SU-DHL-6 (cell line): ENCODE results near the gene DBI.

Source experiments
- CTCF ChIP-seq: fragments of 200-600 bp; sonication (generic); IDR thresholded peaks from one replicate; pipeline ENCODE4 v1.5.1; 2017; ENCODE audit warnings: antibody characterized with exemption, mild to moderate bottlenecking, low read length, moderate library complexity; ENCODE audit not compliant: insufficient read depth, poor library complexity, severe bottlenecking
- EZH2phosphoT487 ChIP-seq: fragments of 200-600 bp; sonication (generic), shearing (Covaris generic); conservative IDR thresholded peaks from 2 replicates; pipeline ENCODE4 v1.6.1; 2018; ENCODE audit warnings: mild to moderate bottlenecking, antibody characterized with exemption, low read length, moderate library complexity, mixed read lengths

- no peak for TF ChIP-seq EZH2phosphoT487
- TF ChIP-seq CTCF: no peak
Observed at GRCh38 chr2:119333360-119333759, 33.4 kb upstream of the DBI start.
